Calu3 (cell line): ENCODE measurements around the gene CGRRF1. TPM values are rescaled to one million over a fixed set of nuclear protein-coding genes. Genes with fewer than 3 reads are reported as not detected.

ENCODE experiments used
- BruUV-seq: library from RNA; stranded (reverse); fragments of 400-500 nt; replicated peaks from 2 replicates; lab custom pipeline; 2021; lab: Mats Ljungman, UMichigan
- CTCF ChIA-PET: fragments of 300-600 bp; sonication (Branson Sonifier 250); formaldehyde crosslinking; loops from one replicate; lab custom pipeline; 2022; ENCODE audit warnings: antibody characterized with exemption; lab: Charles Lee
- DNase-seq: peaks from one replicate; pipeline ENCODE4 v3.0.0; 2022
- H3K27ac Mint-ChIP-seq: one replicate; pipeline ENCODE4 v1.8.0; 2022; ENCODE audit warnings: mixed read lengths; ENCODE audit not compliant: unreplicated experiment
- H3K27me3 Mint-ChIP-seq: one replicate; pipeline ENCODE4 v1.8.0; 2022; ENCODE audit warnings: mixed read lengths; ENCODE audit not compliant: unreplicated experiment
- H3K36me3 Mint-ChIP-seq: one replicate; pipeline ENCODE4 v1.8.0; 2022; ENCODE audit warnings: mild to moderate bottlenecking, moderate library complexity, mixed read lengths; ENCODE audit not compliant: insufficient read depth, unreplicated experiment
- H3K4me1 Mint-ChIP-seq: one replicate; pipeline ENCODE4 v1.8.0; 2022; ENCODE audit warnings: mild to moderate bottlenecking, low read depth, mixed read lengths; ENCODE audit not compliant: unreplicated experiment
- H3K4me3 Mint-ChIP-seq: one replicate; pipeline ENCODE4 v1.8.0; 2022; ENCODE audit warnings: mild to moderate bottlenecking, low read depth, moderate library complexity, mixed read lengths; ENCODE audit not compliant: unreplicated experiment
- H3K9me3 Mint-ChIP-seq: one replicate; pipeline ENCODE4 v1.8.0; 2022; ENCODE audit warnings: low read depth, mixed read lengths; ENCODE audit not compliant: unreplicated experiment
- CTCF ChIP-seq: fragments of 200-600 bp; IDR thresholded peaks from one replicate; pipeline ENCODE4 v1.8.0; 2022; ENCODE audit warnings: antibody characterized with exemption; ENCODE audit not compliant: unreplicated experiment
- intact Hi-C: fragments of 100-400 bp; cut with micrococcal nuclease; formaldehyde crosslinking; loops from one replicate; pipeline ENCODE4 v1.10.0; 2022; ENCODE audit not compliant: unreplicated experiment
- total RNA-seq: library from RNA; stranded (reverse); gene quantifications from 2 replicates; pipeline ENCODE4 v1.2.3, GENCODE V29; 2022

Gene CGRRF1
- total RNA-seq, 1 experiment from 2014 or later: 12.4 TPM

GRCh38 chr14:54487771-54488170 lies 21.9 kb upstream of the CGRRF1 start:
- CTCF ChIA-PET: interaction anchor here (0.6 to 2.4 kb wide), 3 partner anchors 22 to 1614 kb away, joined by 3 to 9 read pairs (median 7); partner anchors contain the start of gene CGRRF1

GRCh38 chr14:54488318-54488645 lies 21.4 kb upstream of the CGRRF1 start:
- TF ChIP-seq CTCF: no peak
- H3K36me3 Mint-ChIP-seq: peaks cover 22% of the 10 kb centered on the region
- CTCF ChIA-PET: interaction anchor here (0.6 to 2.4 kb wide), 2 partner anchors 21 to 1614 kb away, joined by 3 to 9 read pairs; partner anchors contain the start of gene CGRRF1
- BruUV-seq: TSS peak; percentile 97
- H3K9me3 Mint-ChIP-seq: no peaks in the 10 kb centered on the region
- peaks cover 37% of the 10 kb centered on the region for H3K4me1 Mint-ChIP-seq
- no peak for DNase-seq
- intact Hi-C loops: loop anchor here (5.0 kb wide), 1 partner anchor 121 kb away; no protein-coding TSS in a partner anchor
- H3K4me3 Mint-ChIP-seq: peak overlapping the region; percentile 79
- H3K27ac Mint-ChIP-seq: peak overlapping the region; percentile 97
- no peaks in the 10 kb centered on the region for H3K27me3 Mint-ChIP-seq

More at GRCh38 chr14:54487771-54488170, 21.9 kb upstream of the CGRRF1 start:
- Mint-ChIP-seq H3K4me3 (peak overlapping the region; percentile 79), H3K27me3 (no peaks in the 10 kb centered on the region), H3K36me3 (peaks cover 22% of the 10 kb centered on the region), H3K4me1 (peaks cover 42% of the 10 kb centered on the region), H3K27ac (peak overlapping the region; percentile 97), H3K9me3 (no peaks in the 10 kb centered on the region)
- intact Hi-C loops: loop anchor here (5.0 kb wide), 1 partner anchor 120 kb away; no protein-coding TSS in a partner anchor
- no peak for TF ChIP-seq CTCF
- DNase-seq: no peak
- no TSS peak for BruUV-seq

GRCh38 chr14:54488646-54489317 lies 20.9 kb upstream of the CGRRF1 start, which contains the start of gene GMFB:
Gene GMFB, minus strand, starts transcription at chr14:54488980. Its CDS starts 53 bp downstream, at chr14:54488927.
- Mint-ChIP-seq H3K4me1 (peaks cover 33% of the 10 kb centered on the region), H3K36me3 (peaks cover 22% of the 10 kb centered on the region), H3K27ac (peak within 1 kb of the TSS; percentile 97), H3K4me3 (peak within 1 kb of the TSS; percentile 79), H3K27me3 (no peaks in the 10 kb centered on the region), H3K9me3 (no peaks in the 10 kb centered on the region)
- DNase-seq: peak; percentile 91
- intact Hi-C loops: loop anchor here (5.0 kb wide), 1 partner anchor 121 kb away; no protein-coding TSS in a partner anchor
- TF ChIP-seq CTCF: no peak
- CTCF ChIA-PET: interaction anchor here (0.7 to 2.4 kb wide), 3 partner anchors 21 to 314 kb away, joined by 3 to 9 read pairs (median 3); partner anchors contain the start of gene CGRRF1
- BruUV-seq: no TSS peak

- TF ChIP-seq CTCF: no peak
- H3K4me1 Mint-ChIP-seq: peaks cover 27% of the 10 kb centered on the region
- BruUV-seq: no TSS peak
- H3K4me3 Mint-ChIP-seq: peak overlapping the region; percentile 79
- DNase-seq: no peak
- no peaks in the 10 kb centered on the region for H3K27me3 Mint-ChIP-seq
- intact Hi-C loops: loop anchor here (5.0 kb wide), 1 partner anchor 122 kb away; no protein-coding TSS in a partner anchor
- no peaks in the 10 kb centered on the region for H3K9me3 Mint-ChIP-seq
- H3K36me3 Mint-ChIP-seq: peaks cover 22% of the 10 kb centered on the region
- H3K27ac Mint-ChIP-seq: peak overlapping the region; percentile 97
- CTCF ChIA-PET: interaction anchor here (0.7 to 2.4 kb wide), 3 partner anchors 20 to 314 kb away, joined by 3 to 9 read pairs (median 3); partner anchors contain the start of gene CGRRF1
Observed at GRCh38 chr14:54489318-54489683, 20.4 kb upstream of the CGRRF1 start.
